ENCODE measurements around the gene UGDH.

UGDH gene

DNA sequence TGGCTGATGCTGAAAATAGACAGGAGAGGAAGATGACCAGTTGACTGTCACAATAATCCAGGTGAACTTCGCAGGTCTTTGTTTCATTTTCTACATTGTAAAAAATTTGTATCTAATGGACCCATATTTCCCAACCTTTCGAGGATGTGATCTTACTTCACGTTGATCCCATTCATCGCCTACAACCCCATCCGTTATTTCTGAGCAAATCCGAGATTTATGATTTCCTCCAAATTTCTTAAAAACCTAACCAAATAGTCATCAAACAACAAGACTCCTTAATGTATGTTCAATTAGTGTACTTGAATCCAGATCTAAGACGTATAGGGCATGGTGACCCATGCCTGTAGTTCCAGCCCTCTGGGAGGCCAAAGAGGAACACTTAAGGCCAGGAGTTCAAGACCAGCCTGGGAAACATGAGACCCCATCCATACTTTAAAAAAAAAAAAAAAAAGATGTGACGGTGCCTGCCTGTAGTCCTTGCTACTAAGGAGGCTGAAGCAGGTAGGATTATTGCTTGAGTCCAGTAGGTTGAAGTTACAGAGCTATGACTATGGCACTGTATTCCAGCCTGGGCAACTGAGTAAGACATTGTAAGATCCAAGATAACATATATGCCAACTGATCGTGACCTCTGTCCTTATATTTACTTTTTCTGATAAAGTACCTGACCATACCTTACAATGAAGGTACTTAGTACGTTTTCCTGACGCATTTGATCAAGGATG is 74.2 kb downstream of the UGDH start:
- DNase-seq (ENCODE audit: low read depth, low spot score): no peak

DNA sequence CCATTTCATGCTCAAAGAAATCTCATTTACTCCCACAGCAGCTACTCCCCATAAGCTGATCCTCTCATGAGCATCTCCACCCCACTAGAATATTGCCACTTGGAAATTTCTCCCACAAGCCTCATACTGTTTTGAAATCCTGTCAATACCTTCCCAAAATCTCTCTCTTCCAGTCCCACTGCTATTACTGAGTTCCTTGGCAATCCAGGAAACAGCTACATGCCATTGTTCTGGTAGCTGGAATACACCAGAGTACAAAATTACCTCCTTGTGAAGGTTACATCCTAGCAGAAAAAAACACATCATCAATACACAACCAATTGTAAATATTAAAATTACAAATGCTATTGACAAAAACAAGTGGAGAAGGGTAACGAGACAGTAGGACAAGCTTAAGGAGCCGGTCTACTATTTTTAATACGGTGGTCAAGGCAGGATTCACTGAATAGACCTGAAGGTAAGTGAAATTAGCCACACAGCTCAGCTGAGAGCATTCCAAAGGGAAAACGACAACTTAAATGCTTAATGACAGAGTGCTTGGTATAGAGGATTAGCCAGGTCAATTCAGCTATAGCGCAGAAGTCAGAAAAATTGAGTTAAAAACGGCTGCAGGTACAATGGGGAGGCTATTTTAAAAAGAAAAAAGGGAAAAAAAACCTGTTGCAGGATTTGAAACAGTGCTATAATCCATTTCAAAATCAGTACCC is 74.9 kb downstream of the UGDH start:
- DNase-seq (ENCODE audit: low read depth, low spot score): no peak

DNA sequence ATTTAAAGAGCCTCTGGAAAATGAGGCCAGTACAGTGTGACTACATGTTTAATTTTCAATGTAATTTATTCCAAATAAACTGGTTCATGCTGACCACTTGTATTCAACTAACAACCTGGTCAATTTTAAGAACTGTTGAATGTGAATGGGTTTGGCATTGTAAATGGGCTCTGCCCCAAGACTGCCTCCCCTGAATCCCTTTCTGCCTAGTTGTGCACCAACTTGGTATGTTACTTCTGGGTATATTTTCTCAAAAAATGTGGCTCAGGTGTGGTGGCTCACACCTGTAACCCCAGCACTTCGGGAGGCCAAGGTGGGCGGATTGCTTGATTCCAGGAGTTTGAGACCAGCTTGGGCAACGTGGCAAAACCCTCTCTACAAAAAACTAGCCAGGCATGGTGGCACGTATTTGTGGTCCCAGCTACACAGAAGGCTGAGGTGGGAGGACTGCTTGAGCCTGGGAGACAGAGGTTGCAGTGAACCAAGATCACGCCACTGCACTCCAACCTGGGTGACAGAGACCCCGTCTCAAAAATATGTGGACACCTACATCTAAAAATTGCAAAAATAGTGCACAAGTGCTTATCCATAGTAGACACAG is 75.7 kb downstream of the UGDH start:
- no peak for DNase-seq (ENCODE audit: low read depth, low spot score)

DNA sequence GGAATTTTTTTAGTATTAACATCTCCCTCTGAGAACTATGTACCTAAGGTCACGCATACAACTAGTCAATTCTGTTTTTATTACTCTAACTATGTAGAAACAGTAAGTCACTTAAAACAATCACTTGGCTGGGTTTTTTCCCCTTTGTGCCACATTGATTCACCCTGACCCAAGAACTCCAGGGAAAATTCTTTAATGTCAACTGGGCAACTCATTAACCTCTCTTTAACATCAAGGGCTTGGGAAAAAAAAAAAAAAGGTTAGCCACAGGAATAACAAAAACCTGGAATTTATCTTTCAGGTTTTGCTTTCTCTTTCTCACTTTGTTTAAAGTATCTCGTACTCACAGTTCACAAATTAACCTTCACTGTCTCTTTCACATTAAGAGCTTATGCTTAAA is 76.6 kb downstream of the UGDH start:
- DNase-seq (ENCODE audit: low read depth, low spot score): no peak

Data from iPS DF 19.7 (cell line).